Panc1 (cell line): ENCODE data around the gene IRX3. TPM values are rescaled to one million over a fixed set of nuclear protein-coding genes. Genes with fewer than 3 reads are reported as not detected.
A peak's percentile ranks its signal among the peaks of the same experiment; 100 is the strongest.

ENCODE experiments used
- ATAC-seq: fragments of 200-7000 bp; cut with Tn5 transposase; 2 replicates; pipeline ENCODE4 v1.9.1; 2020; ENCODE audit warnings: mild to moderate bottlenecking, moderate library complexity
- BruUV-seq: library from RNA; stranded (reverse); fragments of 400-500 nt; replicated peaks from 2 replicates; lab custom pipeline; 2021; lab: Mats Ljungman, UMichigan
- CTCF ChIA-PET: fragments of 300-600 bp; sonication (Branson Sonifier 250); formaldehyde crosslinking; loops from one replicate; lab custom pipeline; 2022; ENCODE audit warnings: antibody characterized with exemption; lab: Charles Lee
- POLR2A ChIA-PET: fragments of 300-600 bp; sonication (Branson Sonifier 250); formaldehyde crosslinking; loops from one replicate; lab custom pipeline; 2022; ENCODE audit warnings: antibody characterized with exemption; lab: Charles Lee
- DNase-seq: peaks from one replicate; pipeline ENCODE4 v3.0.0-alpha.2; 2010; ENCODE audit warnings: low read depth, low spot score
- H3K27ac ChIP-seq: 2 replicates; pipeline ENCODE4 v1.5.1; 2011; ENCODE audit warnings: mild to moderate bottlenecking, low read length, inconsistent platforms
- H3K27me3 ChIP-seq: fragments of 200-500 bp; sonication (Bioruptor generic); 2 replicates; pipeline ENCODE4 v1.6.0; 2014; ENCODE audit warnings: low read length, inconsistent platforms; ENCODE audit not compliant: control insufficient read depth, insufficient read depth
- H3K36me3 ChIP-seq: fragments of 200-500 bp; sonication (Bioruptor generic); 2 replicates; pipeline ENCODE4 v1.5.1; 2014; ENCODE audit warnings: inconsistent platforms, mild to moderate bottlenecking, low read length, moderate library complexity; ENCODE audit not compliant: control insufficient read depth, insufficient read depth
- H3K4me1 ChIP-seq: 2 replicates; pipeline ENCODE4 v1.5.1; 2011; ENCODE audit warnings: inconsistent platforms, mild to moderate bottlenecking, low read length, moderate library complexity; ENCODE audit not compliant: control insufficient read depth, insufficient read depth
- H3K4me3 ChIP-seq, 2 experiments: 2 replicates each; pipeline ENCODE4 v1.5.1; 2011 to 2012; ENCODE audit warnings: low read depth in 2 of 2, low read length in 2 of 2, mild to moderate bottlenecking in 2 of 2, inconsistent platforms in 1 of 2, moderate library complexity in 1 of 2
- H3K9me3 ChIP-seq: fragments of 200-500 bp; sonication (Bioruptor generic); 2 replicates; pipeline ENCODE4 v1.5.1; 2014; ENCODE audit warnings: low read depth, mild to moderate bottlenecking, inconsistent platforms, low read length, moderate library complexity; ENCODE audit not compliant: control insufficient read depth, insufficient read depth
- POLR2AphosphoS5 ChIP-seq: IDR thresholded peaks from 2 replicates; pipeline ENCODE4 v1.6.1; 2012; ENCODE audit warnings: mild to moderate bottlenecking, low read depth, low read length, moderate library complexity
- SIN3A ChIP-seq: IDR thresholded peaks from 2 replicates; pipeline ENCODE4 v1.6.1; 2012; ENCODE audit warnings: low read depth, mild to moderate bottlenecking, low read length, moderate library complexity, borderline replicate concordance; ENCODE audit not compliant: insufficient read depth
- TCF7L2 ChIP-seq: IDR thresholded peaks from 2 replicates; pipeline ENCODE4 v1.6.1; 2011; ENCODE audit warnings: mild to moderate bottlenecking, low read depth, low read length, inconsistent platforms
- in situ Hi-C: cut with HindIII; loops from 2 replicates; pipeline ENCODE4 v1.10.0; 2016; ENCODE audit warnings: low sequenced_read_pairs, low pct_unique_long_range_greater_than_20kb
- intact Hi-C: fragments of 100-400 bp; cut with micrococcal nuclease; formaldehyde crosslinking; loops from one replicate; pipeline ENCODE4 v1.10.0; 2022; ENCODE audit not compliant: unreplicated experiment
- total RNA-seq: library from RNA; stranded (reverse); gene quantifications from one replicate; pipeline ENCODE4 v1.2.1, GENCODE V29; 2021; ENCODE audit not compliant: unreplicated experiment
- TF ChIP-seq, protein P1 (sequence below): fragments of 450-650 bp; IDR thresholded peaks from 2 replicates; pipeline ENCODE4 v1.5.1; 2017; ENCODE audit warnings: mild to moderate bottlenecking
- TF ChIP-seq, protein P2 (sequence below), 2 experiments: IDR thresholded peaks; 2 replicates each; pipeline ENCODE4 v1.6.1; 2011 to 2012; ENCODE audit warnings: low read depth in 2 of 2, control low read depth in 1 of 2, low read length in 1 of 2, mild to moderate bottlenecking in 1 of 2, moderate library complexity in 1 of 2; ENCODE audit not compliant: insufficient read depth in 1 of 2

Gene IRX3
- total RNA-seq, 1 experiment from 2014 or later: 7.0 TPM

DNA sequence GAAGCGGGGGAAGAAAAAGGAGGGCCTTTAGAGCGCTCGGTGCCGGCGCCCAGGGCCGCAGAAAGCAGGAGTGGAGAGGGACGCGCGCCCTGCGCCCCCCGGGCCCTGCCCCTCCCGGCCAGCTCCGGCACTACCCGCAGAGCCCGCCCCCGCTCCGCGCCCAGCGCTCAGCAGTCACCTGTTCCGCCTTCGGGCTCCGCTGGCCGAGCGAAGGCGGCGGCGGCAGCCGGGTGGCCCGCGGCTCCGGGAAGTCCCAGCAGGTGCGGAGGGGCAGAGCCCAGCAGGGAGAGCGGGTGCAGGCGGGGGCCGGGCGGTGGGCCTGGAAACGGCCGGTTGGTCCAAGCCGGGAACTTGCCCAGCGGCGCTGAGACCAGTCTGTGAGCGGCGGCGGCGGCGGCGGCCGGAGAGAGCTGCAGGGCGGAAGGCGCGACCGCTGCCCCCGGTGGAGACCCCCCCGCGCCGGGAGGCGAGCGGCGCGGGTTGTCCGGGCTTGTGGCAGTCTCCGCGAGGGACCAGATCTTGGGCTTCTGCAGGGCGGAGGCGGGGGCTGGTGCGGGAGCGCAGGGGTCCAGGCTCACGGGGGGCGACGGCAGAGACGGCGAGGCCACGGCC is 2.2 kb downstream of the IRX3 start (continued):
- TF ChIP-seq TCF7L2: no peak

DNA sequence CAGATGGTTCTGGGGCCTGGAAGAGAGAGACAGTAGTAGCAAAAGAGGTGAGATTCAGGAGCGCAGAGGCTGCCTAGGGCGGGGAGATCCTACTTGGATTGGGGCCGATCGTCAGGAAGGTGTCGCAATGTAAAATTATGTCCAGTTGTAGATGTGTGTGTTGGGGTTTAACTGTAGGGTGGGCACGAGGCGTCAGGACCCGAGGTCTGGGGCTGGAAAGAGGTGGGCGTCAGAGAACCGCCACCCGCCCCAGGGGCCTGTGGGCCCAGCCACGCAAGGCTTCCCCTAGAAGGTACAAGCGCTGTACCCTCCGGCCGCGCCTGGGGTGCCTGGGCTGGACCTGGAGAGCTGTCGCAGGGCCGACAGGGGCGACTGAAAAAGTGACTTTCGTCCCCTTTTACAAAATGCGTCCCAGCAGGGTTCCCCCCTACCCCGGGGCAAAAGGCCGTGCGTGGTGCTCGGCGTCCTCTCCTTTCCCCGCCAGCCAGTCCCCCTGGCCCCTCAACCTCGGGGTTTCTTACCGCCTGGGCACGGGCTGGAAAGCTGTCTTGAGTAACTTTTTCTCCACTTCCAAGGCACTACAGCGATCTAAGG is 2.8 kb downstream of the IRX3 start:
- TF ChIP-seq, protein P1, sequence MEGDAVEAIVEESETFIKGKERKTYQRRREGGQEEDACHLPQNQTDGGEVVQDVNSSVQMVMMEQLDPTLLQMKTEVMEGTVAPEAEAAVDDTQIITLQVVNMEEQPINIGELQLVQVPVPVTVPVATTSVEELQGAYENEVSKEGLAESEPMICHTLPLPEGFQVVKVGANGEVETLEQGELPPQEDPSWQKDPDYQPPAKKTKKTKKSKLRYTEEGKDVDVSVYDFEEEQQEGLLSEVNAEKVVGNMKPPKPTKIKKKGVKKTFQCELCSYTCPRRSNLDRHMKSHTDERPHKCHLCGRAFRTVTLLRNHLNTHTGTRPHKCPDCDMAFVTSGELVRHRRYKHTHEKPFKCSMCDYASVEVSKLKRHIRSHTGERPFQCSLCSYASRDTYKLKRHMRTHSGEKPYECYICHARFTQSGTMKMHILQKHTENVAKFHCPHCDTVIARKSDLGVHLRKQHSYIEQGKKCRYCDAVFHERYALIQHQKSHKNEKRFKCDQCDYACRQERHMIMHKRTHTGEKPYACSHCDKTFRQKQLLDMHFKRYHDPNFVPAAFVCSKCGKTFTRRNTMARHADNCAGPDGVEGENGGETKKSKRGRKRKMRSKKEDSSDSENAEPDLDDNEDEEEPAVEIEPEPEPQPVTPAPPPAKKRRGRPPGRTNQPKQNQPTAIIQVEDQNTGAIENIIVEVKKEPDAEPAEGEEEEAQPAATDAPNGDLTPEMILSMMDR: no peak
- no peak for TF ChIP-seq POLR2AphosphoS5
- no peak for TF ChIP-seq TCF7L2
- TF ChIP-seq, protein P2, sequence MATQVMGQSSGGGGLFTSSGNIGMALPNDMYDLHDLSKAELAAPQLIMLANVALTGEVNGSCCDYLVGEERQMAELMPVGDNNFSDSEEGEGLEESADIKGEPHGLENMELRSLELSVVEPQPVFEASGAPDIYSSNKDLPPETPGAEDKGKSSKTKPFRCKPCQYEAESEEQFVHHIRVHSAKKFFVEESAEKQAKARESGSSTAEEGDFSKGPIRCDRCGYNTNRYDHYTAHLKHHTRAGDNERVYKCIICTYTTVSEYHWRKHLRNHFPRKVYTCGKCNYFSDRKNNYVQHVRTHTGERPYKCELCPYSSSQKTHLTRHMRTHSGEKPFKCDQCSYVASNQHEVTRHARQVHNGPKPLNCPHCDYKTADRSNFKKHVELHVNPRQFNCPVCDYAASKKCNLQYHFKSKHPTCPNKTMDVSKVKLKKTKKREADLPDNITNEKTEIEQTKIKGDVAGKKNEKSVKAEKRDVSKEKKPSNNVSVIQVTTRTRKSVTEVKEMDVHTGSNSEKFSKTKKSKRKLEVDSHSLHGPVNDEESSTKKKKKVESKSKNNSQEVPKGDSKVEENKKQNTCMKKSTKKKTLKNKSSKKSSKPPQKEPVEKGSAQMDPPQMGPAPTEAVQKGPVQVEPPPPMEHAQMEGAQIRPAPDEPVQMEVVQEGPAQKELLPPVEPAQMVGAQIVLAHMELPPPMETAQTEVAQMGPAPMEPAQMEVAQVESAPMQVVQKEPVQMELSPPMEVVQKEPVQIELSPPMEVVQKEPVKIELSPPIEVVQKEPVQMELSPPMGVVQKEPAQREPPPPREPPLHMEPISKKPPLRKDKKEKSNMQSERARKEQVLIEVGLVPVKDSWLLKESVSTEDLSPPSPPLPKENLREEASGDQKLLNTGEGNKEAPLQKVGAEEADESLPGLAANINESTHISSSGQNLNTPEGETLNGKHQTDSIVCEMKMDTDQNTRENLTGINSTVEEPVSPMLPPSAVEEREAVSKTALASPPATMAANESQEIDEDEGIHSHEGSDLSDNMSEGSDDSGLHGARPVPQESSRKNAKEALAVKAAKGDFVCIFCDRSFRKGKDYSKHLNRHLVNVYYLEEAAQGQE (IDR thresholded peaks at IDR 0.05; ENCODE audit: insufficient read depth in 1 of 2, low read depth in 2 of 2, low read length in 1 of 2): no peak
- no peak for TF ChIP-seq SIN3A
- Histone ChIP-seq H3K27me3 (no peaks in the 10 kb centered on the region), H3K27ac (no peak overlapping the region; the same call in 1 of the 2 replicates), H3K4me3 (peak overlapping the region; percentile 64 to 77), H3K4me1 (peaks cover 3% of the 10 kb centered on the region), H3K36me3 (no peaks in the 10 kb centered on the region), H3K9me3 (no peaks in the 10 kb centered on the region)
- intact Hi-C loops: loop anchor here (10.0 kb wide), 2 partner anchors 171 to 509 kb away; no protein-coding TSS in a partner anchor
- no TSS peak for BruUV-seq
- CTCF ChIA-PET: no interaction called here
- POLR2A ChIA-PET: no interaction called here
- ATAC-seq (no peak), DNase-seq (no peak)
- in situ Hi-C loops: no loop called here

DNA sequence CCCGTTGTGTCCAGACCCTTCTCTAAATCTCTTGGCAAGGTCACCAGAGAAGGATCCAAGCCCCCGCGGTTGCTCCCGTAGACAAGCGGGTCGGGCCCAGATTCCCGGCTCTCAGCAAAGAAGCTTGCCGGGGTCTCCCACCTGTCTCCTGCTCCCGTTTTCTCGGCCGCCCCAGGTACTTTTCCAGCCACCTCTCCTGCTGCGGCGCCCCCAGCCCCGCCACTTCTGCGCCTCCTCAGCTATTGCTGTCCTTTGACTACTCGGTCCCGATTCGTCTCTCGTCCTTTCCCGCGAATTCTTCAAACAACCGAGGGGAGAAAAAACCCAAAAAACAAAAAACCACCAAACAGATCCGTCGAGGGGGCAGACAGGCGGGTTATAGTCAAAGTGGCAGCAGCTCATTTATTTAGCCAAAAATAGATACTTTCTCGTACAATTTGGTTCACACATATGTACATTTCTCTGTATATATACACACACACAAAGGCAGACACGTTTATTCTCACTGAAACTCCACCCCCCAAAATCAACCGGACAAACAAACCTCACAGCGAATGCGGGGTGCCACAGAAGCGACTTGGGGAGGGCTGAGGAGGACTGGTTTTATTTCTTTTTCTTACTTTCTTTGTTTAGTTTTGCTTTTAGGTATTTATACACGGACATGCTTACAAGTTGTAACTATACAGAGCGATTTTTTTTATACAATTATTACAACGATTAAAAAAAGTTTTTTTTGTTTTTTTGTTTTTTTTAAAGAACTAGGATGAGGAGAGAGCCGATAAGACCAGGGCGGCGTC is 3.5 kb downstream of the IRX3 start:
- in situ Hi-C loops: no loop called here
- TF ChIP-seq, protein P1: no peak
- TF ChIP-seq POLR2AphosphoS5: no peak
- no peak for TF ChIP-seq TCF7L2
- TF ChIP-seq SIN3A: no peak
- TF ChIP-seq, protein P2 (IDR thresholded peaks at IDR 0.05; ENCODE audit: insufficient read depth in 1 of 2, low read depth in 2 of 2, low read length in 1 of 2): no peak
- intact Hi-C loops: loop anchor here (10.0 kb wide), 2 partner anchors 172 to 508 kb away; no protein-coding TSS in a partner anchor
- ATAC-seq (no peak), DNase-seq (no peak)
- Histone ChIP-seq H3K4me3 (peak overlapping the region in 1 of 2 experiments; percentile 64; a peak in 2 of 4 replicates), H3K4me1 (peaks cover 3% of the 10 kb centered on the region; the same call in 1 of the 2 replicates), H3K27ac (no peak overlapping the region), H3K27me3 (no peaks in the 10 kb centered on the region), H3K9me3 (no peaks in the 10 kb centered on the region), H3K36me3 (no peaks in the 10 kb centered on the region)
- ChIA-PET CTCF (interaction anchor here (0.6 kb wide), 1 partner anchor 733 kb away, joined by 4 read pairs; no protein-coding TSS in a partner anchor), POLR2A (no interaction called here)
- BruUV-seq: TSS peak; percentile 65
